ENCODE measurements around the gene FSTL4. TPM values are rescaled to one million over a fixed set of nuclear protein-coding genes. Genes with fewer than 3 reads are reported as not detected.

The FSTL4 gene
- total RNA-seq, 1 experiment from 2014 or later: 0.12 TPM

DNA sequence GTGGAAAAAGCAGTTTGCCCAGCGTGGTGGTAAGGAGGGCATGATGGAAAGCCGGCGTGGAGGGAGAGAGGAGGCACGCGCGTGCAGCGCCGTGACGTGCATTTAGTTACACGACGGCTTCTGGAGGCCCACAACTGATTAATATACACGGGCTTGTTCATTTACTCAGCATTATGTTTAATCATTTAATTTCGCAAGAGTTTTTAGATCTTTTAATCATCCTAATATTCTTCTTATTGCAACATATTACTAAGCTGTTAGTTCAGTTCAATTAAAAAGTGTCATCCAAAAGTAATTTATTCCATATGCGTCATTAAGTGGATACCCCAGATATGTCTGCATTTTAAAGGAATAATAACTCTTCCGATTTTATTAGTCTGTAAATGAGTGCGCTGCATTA, 340.0 kb downstream of the FSTL4 start:
- Mint-ChIP-seq H3K9me3 (ENCODE audit: unreplicated experiment) (no peaks in the 10 kb centered on the region), H3K4me1 (ENCODE audit: insufficient read depth, unreplicated experiment) (no peaks in the 10 kb centered on the region), H3K27me3 (ENCODE audit: insufficient read depth, unreplicated experiment) (no peaks in the 10 kb centered on the region), H3K27ac (ENCODE audit: low read depth, unreplicated experiment) (no peak overlapping the region), H3K36me3 (ENCODE audit: insufficient read depth, unreplicated experiment) (no peaks in the 10 kb centered on the region), H3K4me3 (ENCODE audit: unreplicated experiment) (no peak overlapping the region)
- no peak for DNase-seq (ENCODE audit: unreplicated experiment)
- ChIA-PET POLR2A (interaction anchor here (0.7 to 2.8 kb wide), 3 partner anchors 13 to 212 kb away, joined by 3 to 10 read pairs (median 3); no protein-coding TSS in a partner anchor), CTCF (no interaction called here)
- intact Hi-C loops (cut with micrococcal nuclease): no loop called here
- BruUV-seq (replicated peaks): no TSS peak
- TF ChIP-seq, protein P1, sequence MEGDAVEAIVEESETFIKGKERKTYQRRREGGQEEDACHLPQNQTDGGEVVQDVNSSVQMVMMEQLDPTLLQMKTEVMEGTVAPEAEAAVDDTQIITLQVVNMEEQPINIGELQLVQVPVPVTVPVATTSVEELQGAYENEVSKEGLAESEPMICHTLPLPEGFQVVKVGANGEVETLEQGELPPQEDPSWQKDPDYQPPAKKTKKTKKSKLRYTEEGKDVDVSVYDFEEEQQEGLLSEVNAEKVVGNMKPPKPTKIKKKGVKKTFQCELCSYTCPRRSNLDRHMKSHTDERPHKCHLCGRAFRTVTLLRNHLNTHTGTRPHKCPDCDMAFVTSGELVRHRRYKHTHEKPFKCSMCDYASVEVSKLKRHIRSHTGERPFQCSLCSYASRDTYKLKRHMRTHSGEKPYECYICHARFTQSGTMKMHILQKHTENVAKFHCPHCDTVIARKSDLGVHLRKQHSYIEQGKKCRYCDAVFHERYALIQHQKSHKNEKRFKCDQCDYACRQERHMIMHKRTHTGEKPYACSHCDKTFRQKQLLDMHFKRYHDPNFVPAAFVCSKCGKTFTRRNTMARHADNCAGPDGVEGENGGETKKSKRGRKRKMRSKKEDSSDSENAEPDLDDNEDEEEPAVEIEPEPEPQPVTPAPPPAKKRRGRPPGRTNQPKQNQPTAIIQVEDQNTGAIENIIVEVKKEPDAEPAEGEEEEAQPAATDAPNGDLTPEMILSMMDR (IDR thresholded peaks at IDR 0.05; ENCODE audit: unreplicated experiment): no peak

- intact Hi-C loops (cut with micrococcal nuclease): no loop called here
- Mint-ChIP-seq H3K27me3 (ENCODE audit: insufficient read depth, unreplicated experiment) (no peaks in the 10 kb centered on the region), H3K27ac (ENCODE audit: low read depth, unreplicated experiment) (no peak overlapping the region), H3K4me1 (ENCODE audit: insufficient read depth, unreplicated experiment) (no peaks in the 10 kb centered on the region), H3K4me3 (ENCODE audit: unreplicated experiment) (no peak overlapping the region), H3K36me3 (ENCODE audit: insufficient read depth, unreplicated experiment) (no peaks in the 10 kb centered on the region), H3K9me3 (ENCODE audit: unreplicated experiment) (no peaks in the 10 kb centered on the region)
- no peak for DNase-seq (ENCODE audit: unreplicated experiment)
- CTCF ChIA-PET: no interaction called here
- no TSS peak for BruUV-seq (replicated peaks)
- POLR2A ChIA-PET: interaction anchor here (0.6 to 1.3 kb wide), 3 partner anchors 26 to 689 kb away, joined by 3 to 4 read pairs (median 3); no protein-coding TSS in a partner anchor
- TF ChIP-seq, protein P1 (IDR thresholded peaks at IDR 0.05; ENCODE audit: unreplicated experiment): no peak
Measured at GRCh38 chr5:133271606-133272005, 340.7 kb downstream of the FSTL4 start.

- ChIA-PET CTCF (interaction anchor here (0.6 kb wide), 1 partner anchor 111 kb away, joined by 3 read pairs; no protein-coding TSS in a partner anchor), POLR2A (no interaction called here)
- no TSS peak for BruUV-seq (replicated peaks)
- no peak overlapping the region for H3K27ac Mint-ChIP-seq (ENCODE audit: low read depth, unreplicated experiment)
- intact Hi-C loops (cut with micrococcal nuclease): no loop called here
- no peaks in the 10 kb centered on the region for H3K27me3 Mint-ChIP-seq (ENCODE audit: insufficient read depth, unreplicated experiment)
- no peak for DNase-seq (ENCODE audit: unreplicated experiment)
- no peak overlapping the region for H3K4me3 Mint-ChIP-seq (ENCODE audit: unreplicated experiment)
- no peaks in the 10 kb centered on the region for H3K36me3 Mint-ChIP-seq (ENCODE audit: insufficient read depth, unreplicated experiment)
- no peaks in the 10 kb centered on the region for H3K9me3 Mint-ChIP-seq (ENCODE audit: unreplicated experiment)
- TF ChIP-seq, protein P1 (IDR thresholded peaks at IDR 0.05; ENCODE audit: unreplicated experiment): no peak
- H3K4me1 Mint-ChIP-seq (ENCODE audit: insufficient read depth, unreplicated experiment): no peaks in the 10 kb centered on the region
Measured at GRCh38 chr5:133269691-133270090, 342.6 kb downstream of the FSTL4 start.

DNA sequence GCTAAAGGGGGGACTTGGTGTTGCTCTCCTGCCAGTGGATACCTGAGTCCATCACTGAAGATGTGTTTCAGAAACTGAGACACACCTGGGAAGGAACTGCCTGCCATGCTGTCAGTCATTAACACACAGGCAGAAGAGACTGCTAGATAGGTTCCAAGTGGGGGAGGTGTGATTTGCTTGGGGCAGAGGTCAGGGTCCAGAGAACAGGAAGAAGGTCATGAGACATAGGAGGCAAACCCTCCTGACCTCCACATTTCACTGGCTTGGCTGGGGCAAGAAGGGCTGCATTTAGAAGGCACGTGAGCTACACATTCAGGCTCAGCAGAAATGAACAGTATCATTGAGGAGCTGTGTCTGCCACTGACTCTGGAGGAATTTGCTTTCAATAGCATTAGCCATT, 344.7 kb downstream of the FSTL4 start:
- H3K4me3 Mint-ChIP-seq (ENCODE audit: unreplicated experiment): no peak overlapping the region
- intact Hi-C loops (cut with micrococcal nuclease): no loop called here
- H3K27me3 Mint-ChIP-seq (ENCODE audit: insufficient read depth, unreplicated experiment): peaks cover 15% of the 10 kb centered on the region
- ChIA-PET CTCF (interaction anchor here (0.6 kb wide), 1 partner anchor 773 kb away, joined by 3 read pairs; no protein-coding TSS in a partner anchor), POLR2A (no interaction called here)
- TF ChIP-seq, protein P1 (IDR thresholded peaks at IDR 0.05; ENCODE audit: unreplicated experiment): no peak
- no peaks in the 10 kb centered on the region for H3K36me3 Mint-ChIP-seq (ENCODE audit: insufficient read depth, unreplicated experiment)
- H3K27ac Mint-ChIP-seq (ENCODE audit: low read depth, unreplicated experiment): no peak overlapping the region
- no peaks in the 10 kb centered on the region for H3K9me3 Mint-ChIP-seq (ENCODE audit: unreplicated experiment)
- no peaks in the 10 kb centered on the region for H3K4me1 Mint-ChIP-seq (ENCODE audit: insufficient read depth, unreplicated experiment)
- no peak for DNase-seq (ENCODE audit: unreplicated experiment)
- no TSS peak for BruUV-seq (replicated peaks)
